H9 (cell line): ENCODE data around the gene MROH7. TPM values are rescaled to one million over a fixed set of nuclear protein-coding genes. Genes with fewer than 3 reads are reported as not detected.

Experiments used
- DNase-seq: peaks from one replicate; pipeline ENCODE4 v3.0.0-alpha.2; 2017
- H2AFZ ChIP-seq: one replicate; pipeline ENCODE4 v1.6.1; 2013; ENCODE audit warnings: mild to moderate bottlenecking, low read length, control low read depth, moderate library complexity
- H2AK5ac ChIP-seq: 2 replicates; pipeline ENCODE4 v1.6.1; 2013; ENCODE audit warnings: low read length, control low read depth, mixed read lengths; ENCODE audit not compliant: insufficient read length
- H2BK120ac ChIP-seq: one replicate; pipeline ENCODE4 v1.6.1; 2013; ENCODE audit warnings: low read depth, mild to moderate bottlenecking, low read length, control low read depth, inconsistent platforms; ENCODE audit not compliant: poor library complexity, severe bottlenecking
- H2BK12ac ChIP-seq: 2 replicates; pipeline ENCODE4 v1.6.1; 2013; ENCODE audit warnings: low read length, control low read depth, mixed read lengths, low read depth; ENCODE audit not compliant: insufficient read length
- H2BK15ac ChIP-seq: 2 replicates; pipeline ENCODE4 v1.6.1; 2013; ENCODE audit warnings: low read depth, low read length, control low read depth
- H2BK20ac ChIP-seq: one replicate; pipeline ENCODE4 v1.6.1; 2013; ENCODE audit warnings: low read depth, mild to moderate bottlenecking, low read length, control low read depth, inconsistent platforms; ENCODE audit not compliant: poor library complexity, severe bottlenecking
- H2BK5ac ChIP-seq: 2 replicates; pipeline ENCODE4 v1.6.1; 2013; ENCODE audit warnings: low read length, control low read depth, mixed read lengths; ENCODE audit not compliant: insufficient read length
- H3K14ac ChIP-seq: 2 replicates; pipeline ENCODE4 v1.6.1; 2013; ENCODE audit warnings: low read length, control low read depth; ENCODE audit not compliant: insufficient read depth
- H3K18ac ChIP-seq: 2 replicates; pipeline ENCODE4 v1.6.1; 2013; ENCODE audit warnings: low read depth, mild to moderate bottlenecking, mixed read lengths, low read length, control low read depth; ENCODE audit not compliant: insufficient read length
- H3K23ac ChIP-seq: 2 replicates; pipeline ENCODE4 v1.6.1; 2013; ENCODE audit warnings: low read length, control low read depth, mixed read lengths, low read depth; ENCODE audit not compliant: insufficient read length
- H3K23me2 ChIP-seq: 2 replicates; pipeline ENCODE4 v1.6.1; 2013; ENCODE audit warnings: low read depth, mild to moderate bottlenecking, mixed read lengths, low read length, control low read depth; ENCODE audit not compliant: insufficient read length, poor library complexity, severe bottlenecking
- H3K27ac ChIP-seq: 2 replicates; pipeline ENCODE4 v1.5.1; 2013; ENCODE audit warnings: low read length, control low read depth, mixed read lengths, low read depth; ENCODE audit not compliant: insufficient read length
- H3K27me3 ChIP-seq: 2 replicates; pipeline ENCODE4 v1.6.1; 2013; ENCODE audit warnings: low read length, control low read depth, inconsistent platforms; ENCODE audit not compliant: insufficient read depth
- H3K4ac ChIP-seq: 2 replicates; pipeline ENCODE4 v1.6.1; 2013; ENCODE audit warnings: low read depth, mild to moderate bottlenecking, control low read depth, inconsistent platforms, low read length, moderate library complexity
- H3K4me1 ChIP-seq: 2 replicates; pipeline ENCODE4 v1.6.1; 2013; ENCODE audit warnings: low read length, control low read depth, inconsistent platforms; ENCODE audit not compliant: insufficient read depth
- H3K4me2 ChIP-seq: 2 replicates; pipeline ENCODE4 v1.6.1; 2013; ENCODE audit warnings: low read length, control low read depth, mixed read lengths; ENCODE audit not compliant: insufficient read length, insufficient read depth
- H3K56ac ChIP-seq: 2 replicates; pipeline ENCODE4 v1.6.1; 2013; ENCODE audit warnings: low read depth, mild to moderate bottlenecking, mixed read lengths, low read length, control low read depth; ENCODE audit not compliant: insufficient read length
- H3K79me1 ChIP-seq: 2 replicates; pipeline ENCODE4 v1.6.1; 2013; ENCODE audit warnings: low read depth, mild to moderate bottlenecking, moderate library complexity, low read length, control low read depth, inconsistent platforms; ENCODE audit not compliant: insufficient read depth, poor library complexity, severe bottlenecking
- H3K79me2 ChIP-seq: 2 replicates; pipeline ENCODE4 v1.6.1; 2013; ENCODE audit warnings: low read length, control low read depth, inconsistent platforms; ENCODE audit not compliant: insufficient read depth
- H3K9ac ChIP-seq: 2 replicates; pipeline ENCODE4 v1.6.1; 2013; ENCODE audit warnings: low read length, control low read depth, mixed read lengths; ENCODE audit not compliant: insufficient read length; ENCODE audit errors: extremely low read depth
- H3K9me3 ChIP-seq: one replicate; pipeline ENCODE4 v1.6.1; 2013; ENCODE audit warnings: low read depth, low read length, inconsistent platforms; ENCODE audit not compliant: control insufficient read depth
- H3T11ph ChIP-seq: one replicate; pipeline ENCODE4 v1.6.1; 2013; ENCODE audit warnings: mild to moderate bottlenecking, low read length, control low read depth, inconsistent platforms
- H4K20me1 ChIP-seq: one replicate; pipeline ENCODE4 v1.6.1; 2013; ENCODE audit not compliant: control insufficient read depth, insufficient read length, insufficient read depth
- H4K5ac ChIP-seq: 2 replicates; pipeline ENCODE4 v1.6.1; 2013; ENCODE audit warnings: low read depth, mild to moderate bottlenecking, mixed read lengths, low read length, control low read depth; ENCODE audit not compliant: insufficient read length
- H4K8ac ChIP-seq: replicated peaks from 2 replicates; pipeline ENCODE4 v1.6.1; 2013; ENCODE audit warnings: low read length, control low read depth, mixed read lengths, low read depth; ENCODE audit not compliant: insufficient read length
- H4K91ac ChIP-seq: 2 replicates; pipeline ENCODE4 v1.6.1; 2013; ENCODE audit warnings: low read depth, mild to moderate bottlenecking, moderate library complexity, mixed read lengths, low read length, control low read depth; ENCODE audit not compliant: insufficient read length
- H3K27ac Mint-ChIP-seq, 3 experiments: 2 replicates in 2 of 3; 3 replicates in 1 of 3; pipeline ENCODE4 v1.8.0; 2020 to 2021; ENCODE audit warnings: mixed read lengths in 3 of 3, mild to moderate bottlenecking in 1 of 3, moderate library complexity in 1 of 3
- H3K27me3 Mint-ChIP-seq: 2 replicates; pipeline ENCODE4 v1.8.0; 2021; ENCODE audit warnings: low read depth, mild to moderate bottlenecking, moderate library complexity, mixed read lengths
- H3K36me3 Mint-ChIP-seq, 3 experiments: 2 replicates in 2 of 3; 3 replicates in 1 of 3; pipeline ENCODE4 v1.8.0; 2020 to 2021; ENCODE audit warnings: low read depth in 3 of 3, mixed read lengths in 3 of 3; ENCODE audit not compliant: insufficient read depth in 1 of 3
- H3K4me1 Mint-ChIP-seq, 2 experiments: 2 replicates each; pipeline ENCODE4 v1.8.0; 2020; ENCODE audit warnings: mixed read lengths in 2 of 2
- H3K4me3 Mint-ChIP-seq, 2 experiments: 2 replicates in 1 of 2; 3 replicates in 1 of 2; pipeline ENCODE4 v1.8.0; 2020 to 2021; ENCODE audit warnings: mild to moderate bottlenecking in 2 of 2, mixed read lengths in 2 of 2, moderate library complexity in 1 of 2
- H3K9me3 Mint-ChIP-seq, 2 experiments: 2 replicates in 1 of 2; 3 replicates in 1 of 2; pipeline ENCODE4 v1.8.0; 2020; ENCODE audit warnings: mild to moderate bottlenecking in 2 of 2, mixed read lengths in 2 of 2, moderate library complexity in 1 of 2
- CTCF ChIP-seq: fragments of 200-600 bp; sonication (generic); conservative IDR thresholded peaks from 3 replicates; pipeline ENCODE4 v1.8.0; 2021; ENCODE audit warnings: antibody characterized with exemption, mild to moderate bottlenecking
- WGBS: extraction: QIAGEN DNeasy Blood & Tissue Kit; methylation state at CpG from one replicate; pipeline ENCODE4 v1.1.7; 2013; ENCODE audit warnings: missing lambda C conversion rate, low lambda C conversion rate, mixed read lengths; ENCODE audit not compliant: insufficient read length; ENCODE audit errors: extremely low coverage; 5-methylcytosine and 5-hydroxymethylcytosine counted together
- total RNA-seq: library from RNA; stranded (reverse); gene quantifications from 2 replicates; pipeline ENCODE4 v1.2.1, GENCODE V29; 2021

The MROH7 gene
- total RNA-seq, 1 experiment from 2014 or later, result 0.09 TPM

- Histone ChIP-seq H3K9ac (no peak overlapping the region), H2BK120ac (no peak overlapping the region), H3K18ac (peak overlapping the region; percentile 80), H3K14ac (peak overlapping the region; percentile 80), H4K8ac (no peak overlapping the region), H3K4ac (no peak overlapping the region; the same call in 1 of the 2 replicates), H3K27ac (no peak overlapping the region), H2AFZ (no peak overlapping the region), H3K23me2 (no peaks in the 10 kb centered on the region), H3K79me2 (no peaks in the 10 kb centered on the region), H3K4me1 (no peaks in the 10 kb centered on the region; the same call in 1 of the 2 replicates), H2BK5ac (no peak overlapping the region), H2BK12ac (peak overlapping the region; percentile 5), H3K4me2 (no peak overlapping the region), H2AK5ac (no peak overlapping the region), H3K9me3 (no peaks in the 10 kb centered on the region), H4K91ac (no peak overlapping the region), H3K27me3 (no peaks in the 10 kb centered on the region), H3K56ac (no peak overlapping the region), H3K79me1 (no peaks in the 10 kb centered on the region), H2BK20ac (no peak overlapping the region), H2BK15ac (no peak overlapping the region), H3K23ac (no peak overlapping the region), H4K5ac (no peak overlapping the region), H3T11ph (no peak overlapping the region), H4K20me1 (no peaks in the 10 kb centered on the region)
- no CpG with 5 or more reads among the region's 6 CpGs for WGBS
- Mint-ChIP-seq H3K27ac (peak overlapping the region; percentile 89 to 94 (median 89); a peak in 6 of 7 replicates), H3K4me1 (peaks cover 22 to 36% of the 10 kb centered on the region in 2 experiments), H3K4me3 (no peak overlapping the region), H3K27me3 (no peaks in the 10 kb centered on the region; the same call in 1 of the 2 replicates), H3K9me3 (no peaks in the 10 kb centered on the region; a peak in 1 of 5 replicates), H3K36me3 (no peaks in the 10 kb centered on the region; a peak in 1 of 7 replicates)
- TF ChIP-seq CTCF, result no peak
- peak; percentile 59 for DNase-seq
Measured at GRCh38 chr1:54610048-54610447, 31.5 kb upstream of the MROH7 start.
